SK-N-SH (cell line): ENCODE results near the gene LAPTM5. TPM values are rescaled to one million over a fixed set of nuclear protein-coding genes. Genes with fewer than 3 reads are reported as not detected.
A peak's percentile ranks its signal among the peaks of the same experiment; 100 is the strongest.

Experiments
- CTCF ChIA-PET: fragments of 300-600, 350-600 bp; formaldehyde crosslinking; extraction: SDS; loops from one replicate; lab custom pipeline; 2021; lab: Yijun Ruan, JAX
- POLR2A ChIA-PET: fragments of 350-600 bp; sonication (Branson Sonifier 250); formaldehyde crosslinking; extraction: SDS; loops from one replicate; lab custom pipeline; 2020; ENCODE audit warnings: antibody characterized with exemption, inconsistent platforms; lab: Yijun Ruan, JAX
- DNase-seq: peaks from one replicate; pipeline ENCODE4 v3.0.0; 2012
- H2AFZ ChIP-seq: fragments of 200-600 bp; sonication (generic); 2 replicates; pipeline ENCODE4 v1.8.1; 2016; ENCODE audit warnings: antibody characterized with exemption, mild to moderate bottlenecking, low read depth
- H3F3A ChIP-seq: fragments of 200-600 bp; sonication (generic); replicated peaks from 2 replicates; pipeline ENCODE3; 2016; ENCODE audit warnings: antibody characterized with exemption, mild to moderate bottlenecking; ENCODE audit not compliant: insufficient read depth
- H3K27ac ChIP-seq, 2 experiments: fragments of 200-500 bp in 1 of 2; fragments of 200-600 bp in 1 of 2; sonication (Bioruptor generic) in 1 of 2; sonication (generic), shearing (Covaris generic) in 1 of 2; 2 replicates each; pipeline versions ENCODE4 v1.5.1 to v1.6.1; 2014 to 2016; ENCODE audit warnings: low read depth in 2 of 2, inconsistent platforms in 1 of 2, low read length in 1 of 2, mild to moderate bottlenecking in 1 of 2, mixed read lengths in 1 of 2
- H3K27me3 ChIP-seq: fragments of 200-600 bp; sonication (generic), shearing (Covaris generic); 2 replicates; pipeline ENCODE4 v1.6.1; 2016; ENCODE audit warnings: mixed run types; ENCODE audit not compliant: insufficient read depth
- H3K36me3 ChIP-seq, 2 experiments: fragments of 200-500 bp in 1 of 2; fragments of 200-600 bp in 1 of 2; sonication (Bioruptor generic) in 1 of 2; sonication (generic) in 1 of 2; replicated peaks in 1 of 2; 2 replicates each; pipeline versions ENCODE3 to v1.5.1; 2014 to 2016; ENCODE audit warnings: low read length in 1 of 2, mild to moderate bottlenecking in 1 of 2; ENCODE audit not compliant: insufficient read depth in 2 of 2, control insufficient read depth in 1 of 2
- H3K4me1 ChIP-seq, 2 experiments: fragments of 200-500 bp in 1 of 2; fragments of 200-600 bp in 1 of 2; sonication (Bioruptor generic) in 1 of 2; sonication (generic), shearing (Covaris generic) in 1 of 2; 2 replicates each; pipeline versions ENCODE4 v1.5.1 to v1.6.1; 2014 to 2016; ENCODE audit warnings: low read depth in 1 of 2, low read length in 1 of 2, mixed run types in 1 of 2; ENCODE audit not compliant: insufficient read depth in 2 of 2, control insufficient read depth in 1 of 2
- H3K4me2 ChIP-seq: fragments of 200-600 bp; sonication (generic), shearing (Covaris generic); 2 replicates; pipeline ENCODE4 v1.6.1; 2017; ENCODE audit warnings: mixed run types
- H3K4me3 ChIP-seq, 2 experiments: fragments of 200-500 bp in 1 of 2; fragments of 200-600 bp in 1 of 2; sonication (Bioruptor generic) in 1 of 2; sonication (generic), shearing (Covaris generic) in 1 of 2; 2 replicates each; pipeline versions ENCODE4 v1.5.1 to v1.8.1; 2014 to 2016; ENCODE audit warnings: low read depth in 2 of 2, inconsistent platforms in 1 of 2, low read length in 1 of 2, mild to moderate bottlenecking in 1 of 2, mixed read lengths in 1 of 2, moderate library complexity in 1 of 2
- H3K79me2 ChIP-seq: fragments of 200-600 bp; sonication (generic); 2 replicates; pipeline ENCODE4 v1.8.1; 2017; ENCODE audit warnings: mild to moderate bottlenecking; ENCODE audit not compliant: insufficient read depth
- H3K9ac ChIP-seq: fragments of 200-600 bp; sonication (generic); 2 replicates; pipeline ENCODE4 v1.6.1; 2017; ENCODE audit warnings: mixed run types
- H3K9me2 ChIP-seq: fragments of 200-600 bp; sonication (generic); 2 replicates; pipeline ENCODE4 v1.6.1; 2017; ENCODE audit warnings: mixed run types
- H3K9me3 ChIP-seq: fragments of 200-600 bp; sonication (generic); 2 replicates; pipeline ENCODE4 v1.6.1; 2017; ENCODE audit warnings: mixed run types, mild to moderate bottlenecking, moderate library complexity
- H4K20me1 ChIP-seq: fragments of 200-600 bp; sonication (generic); 2 replicates; pipeline ENCODE4 v1.6.1; 2017; ENCODE audit warnings: mild to moderate bottlenecking, mixed run types; ENCODE audit not compliant: insufficient read depth
- CTCF ChIP-seq: fragments of 200-600 bp; sonication (generic); IDR thresholded peaks from 2 replicates; pipeline ENCODE4 v1.6.1; 2017; ENCODE audit warnings: antibody characterized with exemption, mild to moderate bottlenecking, moderate library complexity
- EZH2phosphoT487 ChIP-seq: fragments of 200-600 bp; sonication (generic); IDR thresholded peaks from 2 replicates; pipeline ENCODE4 v1.6.1; 2017; ENCODE audit warnings: low read depth, mixed run types, mild to moderate bottlenecking, antibody characterized with exemption, moderate library complexity, borderline replicate concordance
- FOXJ3 ChIP-seq: sonication (generic); formaldehyde crosslinking; IDR thresholded peaks from 2 replicates; pipeline ENCODE4 v1.5.1; 2020; ENCODE audit warnings: mild to moderate bottlenecking, missing genetic modification reagents
- FOXM1 ChIP-seq: IDR thresholded peaks from 2 replicates; pipeline ENCODE4 v1.4.0; 2012; ENCODE audit warnings: low read depth, mild to moderate bottlenecking
- GATA2 ChIP-seq: sonication (generic); formaldehyde crosslinking; IDR thresholded peaks from 2 replicates; pipeline ENCODE4 v1.5.0; 2020; ENCODE audit warnings: mild to moderate bottlenecking, missing genetic modification reagents
- JUND ChIP-seq: IDR thresholded peaks from 2 replicates; pipeline ENCODE4 v1.4.0; 2012
- MAX ChIP-seq: IDR thresholded peaks from 2 replicates; pipeline ENCODE4 v1.4.0; 2012; ENCODE audit warnings: low read depth
- REST ChIP-seq: IDR thresholded peaks from 2 replicates; pipeline ENCODE4 v1.6.1; 2012; ENCODE audit warnings: mild to moderate bottlenecking, low read depth, low read length, moderate library complexity
- RFX5 ChIP-seq: IDR thresholded peaks from 2 replicates; pipeline ENCODE4 v1.6.1; 2012; ENCODE audit warnings: mild to moderate bottlenecking, improper control_type of control experiment, low read length
- SMC3 ChIP-seq: IDR thresholded peaks from 2 replicates; pipeline ENCODE4 v1.6.1; 2012; ENCODE audit warnings: low read depth, low read length, improper control_type of control experiment
- TEAD4 ChIP-seq: IDR thresholded peaks from 2 replicates; pipeline ENCODE4 v1.4.0; 2012; ENCODE audit warnings: mild to moderate bottlenecking, borderline replicate concordance; ENCODE audit not compliant: insufficient read depth
- USF2 ChIP-seq: fragments of 150-350 bp; IDR thresholded peaks from 2 replicates; pipeline ENCODE4 v1.6.1; 2017; ENCODE audit warnings: antibody characterized with exemption, low read length, low read depth, borderline replicate concordance
- WGBS: methylation state at CpG from one replicate; pipeline ENCODE4 v1.1.6; 2017; ENCODE audit warnings: low lambda C conversion rate; 5-methylcytosine and 5-hydroxymethylcytosine counted together
- polyA plus RNA-seq, 3 experiments: library from polyadenylated mRNA; depleted of rRNA; stranded (reverse); fragments of >200 nt; gene quantifications; 2 replicates each; pipeline ENCODE4 v1.2.3, GENCODE V29; 2012

The LAPTM5 gene
- polyA plus RNA-seq, 1 of the 3 experiments (the other 2 are of a cell fraction): 1.1 TPM

GRCh38 chr1:30728340-30728739, 29.2 kb downstream of the LAPTM5 start:
- DNase-seq: no peak
- Histone ChIP-seq H3F3A (peaks cover 11% of the 10 kb centered on the region), H3K9me2 (no peaks in the 10 kb centered on the region), H3K27me3 (no peaks in the 10 kb centered on the region), H4K20me1 (no peaks in the 10 kb centered on the region), H3K79me2 (no peaks in the 10 kb centered on the region), H3K36me3 (peaks cover 0 to 9% of the 10 kb centered on the region in 2 experiments), H3K27ac (peak overlapping the region in 1 of 2 experiments; percentile 46; a peak in 1 of 4 replicates), H3K4me3 (no peak overlapping the region), H3K4me1 (peaks cover 6% of the 10 kb centered on the region in 2 experiments; a peak in 3 of 4 replicates), H3K9ac (no peak overlapping the region), H3K9me3 (no peaks in the 10 kb centered on the region), H3K4me2 (peak overlapping the region; percentile 37; the same call in 1 of the 2 replicates), H2AFZ (no peak overlapping the region)
- 74% methylated on average over 7 of the region's 8 CpGs for WGBS
- TF ChIP-seq MAX: no peak
- no peak for TF ChIP-seq REST
- no peak for TF ChIP-seq USF2
- no peak for TF ChIP-seq CTCF
- no peak for TF ChIP-seq GATA2 (CRISPR knock-in tag)
- no peak for TF ChIP-seq JUND
- no peak for TF ChIP-seq FOXM1
- no peak for TF ChIP-seq SMC3
- no peak for TF ChIP-seq FOXJ3 (CRISPR knock-in tag)
- TF ChIP-seq RFX5: no peak
- no peak for TF ChIP-seq TEAD4
- TF ChIP-seq EZH2phosphoT487: no peak
- ChIA-PET CTCF (interaction anchor here (0.8 to 14.9 kb wide), 7 partner anchors 9 to 183 kb away, joined by 3 to 377 read pairs (median 11); no protein-coding TSS in a partner anchor), POLR2A (no interaction called here)
